ENCODE results near the gene TGFBR2.

TGFBR2 gene

DNA sequence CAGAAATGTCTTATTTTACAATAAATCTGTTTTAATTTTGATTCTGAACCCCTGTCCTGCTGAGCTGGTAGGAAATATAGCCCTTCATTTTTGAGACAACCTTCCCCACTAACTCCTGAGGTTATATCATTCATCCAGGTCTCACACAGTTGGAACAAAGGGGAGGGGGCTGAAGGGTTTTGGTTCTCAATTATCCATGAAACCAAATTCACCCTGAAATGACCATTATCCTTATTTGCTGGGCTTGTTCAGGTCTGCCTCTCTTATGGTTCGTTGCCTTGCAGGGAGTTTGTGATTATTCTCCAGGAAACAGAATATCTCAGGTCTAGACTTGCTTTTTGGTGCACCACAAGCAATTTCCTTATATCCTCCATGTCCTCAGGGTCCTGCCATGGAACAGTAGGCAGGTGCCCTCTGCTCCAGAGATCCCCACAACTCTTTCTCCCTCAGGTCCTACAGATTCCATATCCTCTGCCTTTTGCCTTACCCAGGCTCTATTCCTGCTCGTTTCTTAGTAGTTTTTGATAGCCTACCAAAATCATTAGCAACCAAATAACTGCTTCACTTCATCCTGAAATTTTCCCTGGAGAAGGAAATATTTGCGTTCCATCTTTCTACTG is 94.4 kb downstream of the TGFBR2 start:
- H3K4me3 ChIP-seq (ENCODE audit: low read length) = no peak overlapping the region
- WGBS = 95% methylated on average over 3 of the region's 3 CpGs
- H3K9me3 ChIP-seq (ENCODE audit: insufficient read depth, low read depth, low read length) = peaks cover 13% of the 10 kb centered on the region
- no peaks in the 10 kb centered on the region for H3K36me3 ChIP-seq (ENCODE audit: insufficient read depth, low read length)
- no peak overlapping the region for H3K9ac ChIP-seq (ENCODE audit: low read depth, low read length)
- H3K27ac ChIP-seq (ENCODE audit: low read depth, low read length) = no peak overlapping the region
- peaks cover 17% of the 10 kb centered on the region for H3K4me1 ChIP-seq (ENCODE audit: insufficient read depth, low read length)
- H3K27me3 ChIP-seq (ENCODE audit: insufficient read depth, low read length) = no peaks in the 10 kb centered on the region

DNA sequence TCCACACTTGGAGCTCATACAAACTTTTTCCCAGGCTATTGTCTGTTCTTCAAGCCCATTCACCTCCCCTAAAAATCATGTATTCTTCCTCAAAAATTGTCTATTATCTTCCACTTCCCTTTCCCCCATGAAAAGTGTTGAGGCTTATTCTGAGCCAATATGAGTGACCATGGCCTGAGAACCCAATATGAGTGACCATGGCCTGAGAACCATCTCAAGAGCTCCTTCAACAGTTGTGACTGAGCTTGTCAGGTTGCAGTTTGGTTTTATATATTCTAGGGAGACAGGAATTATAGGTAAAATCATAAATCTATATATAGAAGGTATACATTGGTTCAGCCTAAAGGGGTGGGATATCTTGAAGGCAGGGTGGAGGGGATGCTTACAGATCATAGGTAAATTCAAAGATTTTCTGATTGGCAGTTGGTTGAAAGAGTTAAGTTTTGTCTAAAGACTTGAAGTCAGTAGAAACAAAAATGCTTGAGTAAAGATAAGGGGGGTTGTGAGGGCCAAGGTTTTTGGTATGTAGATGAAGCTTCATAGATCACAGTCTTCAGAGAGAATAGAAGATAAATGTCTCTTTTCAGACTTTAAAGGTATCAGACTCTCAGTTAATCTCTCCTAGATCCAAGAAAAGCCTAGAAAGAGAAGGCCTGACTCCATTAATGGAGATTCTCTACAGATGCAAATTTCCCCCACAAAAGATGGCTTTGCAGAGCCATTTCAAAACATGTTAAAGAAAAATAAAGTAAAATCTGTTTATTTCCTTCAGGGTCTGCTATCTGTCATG is 95.8 kb downstream of the TGFBR2 start:
- Histone ChIP-seq H3K36me3 (ENCODE audit: insufficient read depth, low read length) (no peaks in the 10 kb centered on the region), H3K9me3 (ENCODE audit: insufficient read depth, low read depth, low read length) (peaks cover 19% of the 10 kb centered on the region), H3K4me3 (ENCODE audit: low read length) (no peak overlapping the region), H3K9ac (ENCODE audit: low read depth, low read length) (no peak overlapping the region), H3K27ac (ENCODE audit: low read depth, low read length) (no peak overlapping the region), H3K27me3 (ENCODE audit: insufficient read depth, low read length) (no peaks in the 10 kb centered on the region), H3K4me1 (ENCODE audit: insufficient read depth, low read length) (peaks cover 9% of the 10 kb centered on the region; the same call in 1 of the 2 replicates)

DNA sequence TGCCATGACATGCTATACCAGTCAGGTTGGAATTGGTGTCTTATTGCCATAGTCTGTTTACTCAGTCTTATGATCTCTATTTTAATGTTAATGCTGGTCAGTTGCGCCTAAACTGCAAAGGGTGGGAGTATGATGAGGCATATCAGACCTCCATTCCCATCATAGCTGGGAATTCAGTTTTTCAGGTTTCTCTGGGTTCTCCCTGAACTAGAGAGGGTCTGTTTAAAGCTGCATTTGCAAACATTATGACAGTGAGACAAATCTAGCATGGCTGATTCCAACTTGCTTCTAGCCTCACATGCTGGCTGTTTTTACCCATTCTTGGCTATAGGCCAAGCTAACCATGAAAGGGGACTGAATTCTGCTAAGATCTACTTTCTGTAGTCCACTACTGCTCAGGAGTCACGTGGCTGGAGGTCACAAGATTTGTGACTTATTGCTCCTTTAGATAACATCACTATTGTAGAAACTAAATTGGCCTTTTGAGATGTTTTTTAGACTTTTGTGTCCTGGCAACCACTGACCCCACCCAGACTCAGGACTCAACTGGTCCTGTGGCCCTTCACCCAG is 96.5 kb downstream of the TGFBR2 start:
- peaks cover 19% of the 10 kb centered on the region for H3K9me3 ChIP-seq (ENCODE audit: insufficient read depth, low read depth, low read length)
- no peak overlapping the region for H3K9ac ChIP-seq (ENCODE audit: low read depth, low read length)
- no peaks in the 10 kb centered on the region for H3K36me3 ChIP-seq (ENCODE audit: insufficient read depth, low read length)
- H3K4me3 ChIP-seq (ENCODE audit: low read length) = no peak overlapping the region
- H3K27me3 ChIP-seq (ENCODE audit: insufficient read depth, low read length) = no peaks in the 10 kb centered on the region
- H3K27ac ChIP-seq (ENCODE audit: low read depth, low read length) = no peak overlapping the region
- H3K4me1 ChIP-seq (ENCODE audit: insufficient read depth, low read length) = peaks cover 9% of the 10 kb centered on the region; the same call in 1 of the 2 replicates
- 93% methylated on average over 2 of the region's 2 CpGs for WGBS

DNA sequence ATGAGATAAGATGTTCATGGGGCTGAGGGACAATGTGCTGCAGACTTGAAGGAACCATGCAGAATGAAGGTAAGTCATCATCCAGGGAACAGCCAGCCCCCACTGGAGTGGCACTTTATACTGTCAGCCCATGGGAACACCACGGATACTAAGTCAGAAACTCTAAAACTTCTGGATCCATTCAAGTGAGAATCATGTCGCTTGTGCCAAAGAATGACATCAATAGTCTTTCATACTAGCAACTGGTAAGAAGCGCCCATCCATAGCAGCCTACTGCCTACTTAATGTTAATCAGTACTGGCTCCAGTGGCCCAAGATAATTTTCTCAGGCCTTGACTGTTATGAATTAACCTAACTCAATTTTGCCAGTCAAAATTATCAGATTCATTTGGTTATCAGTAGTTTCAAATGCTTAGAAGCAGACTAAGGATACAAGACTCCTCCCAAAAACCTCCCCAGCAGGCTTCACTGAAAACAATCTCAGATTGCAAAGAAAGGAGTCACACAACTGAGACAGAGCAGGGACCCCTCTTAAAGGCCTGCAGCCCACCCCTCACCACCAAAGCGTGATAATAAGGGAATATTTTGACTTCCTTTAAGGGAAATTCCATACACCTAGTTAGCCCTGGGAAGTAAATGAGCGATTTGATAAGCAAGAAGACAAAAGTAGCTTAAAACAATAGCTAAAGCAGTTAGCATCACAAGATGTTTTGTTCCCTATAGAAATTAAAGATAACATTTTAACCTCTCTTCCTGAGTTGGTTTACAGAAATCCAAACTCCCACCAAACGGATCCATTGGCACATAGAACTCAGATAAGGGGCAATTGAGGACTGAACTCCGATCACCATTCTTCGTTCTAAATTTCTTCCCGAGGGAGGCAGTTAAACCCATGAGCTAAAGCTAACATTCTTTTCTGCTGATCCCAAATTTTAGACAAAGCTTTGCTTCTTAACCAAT is 98.8 kb downstream of the TGFBR2 start:
- H3K4me1 ChIP-seq (ENCODE audit: insufficient read depth, low read length) = peaks cover 9% of the 10 kb centered on the region; the same call in 1 of the 2 replicates
- no peak overlapping the region; the same call in 1 of the 2 replicates for H3K27ac ChIP-seq (ENCODE audit: low read depth, low read length)
- H3K36me3 ChIP-seq (ENCODE audit: insufficient read depth, low read length) = no peaks in the 10 kb centered on the region
- WGBS = 92% methylated on average over 8 of the region's 9 CpGs
- H3K9me3 ChIP-seq (ENCODE audit: insufficient read depth, low read depth, low read length) = peaks cover 19% of the 10 kb centered on the region
- no peak overlapping the region for H3K9ac ChIP-seq (ENCODE audit: low read depth, low read length)
- no peaks in the 10 kb centered on the region for H3K27me3 ChIP-seq (ENCODE audit: insufficient read depth, low read length)
- H3K4me3 ChIP-seq (ENCODE audit: low read length) = no peak overlapping the region

DNA sequence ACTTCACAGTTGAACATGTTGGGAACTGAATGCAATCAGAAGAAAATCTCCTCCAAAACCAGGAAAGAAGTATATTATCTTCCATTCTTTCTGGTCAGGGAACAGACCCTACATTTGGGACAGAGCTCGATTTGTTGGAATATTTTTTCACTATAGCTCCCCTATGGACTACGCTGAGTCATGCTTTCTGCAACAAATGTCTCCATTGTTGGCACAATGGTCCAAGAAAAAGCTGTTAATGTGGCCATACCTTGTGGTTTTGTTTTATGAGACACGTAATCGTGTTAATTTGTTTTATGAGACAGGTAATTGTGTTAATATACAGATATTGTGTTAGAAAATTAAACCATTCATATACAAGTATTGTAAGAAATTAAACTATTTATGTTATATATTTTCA is 101.4 kb downstream of the TGFBR2 start:
- WGBS = 92% methylated on average over 4 of the region's 4 CpGs
- peaks cover 15% of the 10 kb centered on the region for H3K9me3 ChIP-seq (ENCODE audit: insufficient read depth, low read depth, low read length)
- peaks cover 9% of the 10 kb centered on the region; the same call in 1 of the 2 replicates for H3K4me1 ChIP-seq (ENCODE audit: insufficient read depth, low read length)
- H3K27ac ChIP-seq (ENCODE audit: low read depth, low read length) = no peak overlapping the region
- H3K27me3 ChIP-seq (ENCODE audit: insufficient read depth, low read length) = no peaks in the 10 kb centered on the region
- H3K4me3 ChIP-seq (ENCODE audit: low read length) = no peak overlapping the region
- no peaks in the 10 kb centered on the region for H3K36me3 ChIP-seq (ENCODE audit: insufficient read depth, low read length)
- no peak overlapping the region for H3K9ac ChIP-seq (ENCODE audit: low read depth, low read length)

DNA sequence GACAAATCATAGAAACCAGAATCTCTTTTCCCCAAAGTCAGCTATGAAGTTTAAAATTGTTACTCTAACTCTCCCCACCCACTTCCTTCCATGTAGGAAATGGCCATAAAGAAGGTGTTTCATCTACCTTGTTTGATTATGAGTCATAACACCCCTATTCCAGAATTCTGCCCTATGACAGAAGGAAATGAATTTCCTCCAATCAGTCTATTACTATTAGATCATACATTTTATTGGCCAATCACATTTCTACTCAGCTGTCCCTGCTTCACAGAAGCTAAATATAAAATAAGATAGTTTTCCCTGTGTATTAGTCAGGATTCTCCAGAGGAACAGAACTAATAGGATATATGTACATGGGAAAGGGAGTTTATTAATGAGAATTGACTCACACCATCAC is 102.1 kb downstream of the TGFBR2 start:
- H3K9me3 ChIP-seq (ENCODE audit: insufficient read depth, low read depth, low read length) = peaks cover 8% of the 10 kb centered on the region
- H3K9ac ChIP-seq (ENCODE audit: low read depth, low read length) = no peak overlapping the region
- no peak overlapping the region for H3K27ac ChIP-seq (ENCODE audit: low read depth, low read length)
- no peak overlapping the region for H3K4me3 ChIP-seq (ENCODE audit: low read length)
- peaks cover 9% of the 10 kb centered on the region; the same call in 1 of the 2 replicates for H3K4me1 ChIP-seq (ENCODE audit: insufficient read depth, low read length)
- H3K36me3 ChIP-seq (ENCODE audit: insufficient read depth, low read length) = no peaks in the 10 kb centered on the region
- no peaks in the 10 kb centered on the region for H3K27me3 ChIP-seq (ENCODE audit: insufficient read depth, low read length)

DNA sequence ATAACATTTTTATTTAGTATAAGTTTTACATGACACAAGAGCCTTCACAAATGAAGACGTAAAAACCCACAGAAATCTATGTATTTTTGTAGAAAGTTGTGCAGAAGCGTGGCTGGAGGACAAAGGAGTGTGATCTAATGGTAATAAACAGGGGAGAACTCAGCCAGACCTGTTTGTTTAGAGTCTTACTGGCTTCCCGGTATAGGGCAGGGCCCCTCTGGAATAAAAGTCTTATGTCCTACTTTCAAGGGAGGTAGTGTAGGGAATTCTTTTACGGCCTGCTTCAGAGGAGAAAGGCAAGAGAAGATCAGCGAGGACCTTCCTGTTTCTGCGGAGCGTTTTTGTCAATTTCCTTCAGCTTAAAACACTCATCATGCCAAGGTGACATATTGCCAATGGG is 103.6 kb downstream of the TGFBR2 start:
- Histone ChIP-seq H3K27me3 (ENCODE audit: insufficient read depth, low read length) (no peaks in the 10 kb centered on the region), H3K9me3 (ENCODE audit: insufficient read depth, low read depth, low read length) (peaks cover 6% of the 10 kb centered on the region; the same call in 1 of the 2 replicates), H3K36me3 (ENCODE audit: insufficient read depth, low read length) (no peaks in the 10 kb centered on the region), H3K4me3 (ENCODE audit: low read length) (no peak overlapping the region), H3K9ac (ENCODE audit: low read depth, low read length) (no peak overlapping the region), H3K27ac (ENCODE audit: low read depth, low read length) (no peak overlapping the region), H3K4me1 (ENCODE audit: insufficient read depth, low read length) (peaks cover 2% of the 10 kb centered on the region; the same call in 1 of the 2 replicates)
- WGBS = 97% methylated on average over 7 of the region's 7 CpGs

DNA sequence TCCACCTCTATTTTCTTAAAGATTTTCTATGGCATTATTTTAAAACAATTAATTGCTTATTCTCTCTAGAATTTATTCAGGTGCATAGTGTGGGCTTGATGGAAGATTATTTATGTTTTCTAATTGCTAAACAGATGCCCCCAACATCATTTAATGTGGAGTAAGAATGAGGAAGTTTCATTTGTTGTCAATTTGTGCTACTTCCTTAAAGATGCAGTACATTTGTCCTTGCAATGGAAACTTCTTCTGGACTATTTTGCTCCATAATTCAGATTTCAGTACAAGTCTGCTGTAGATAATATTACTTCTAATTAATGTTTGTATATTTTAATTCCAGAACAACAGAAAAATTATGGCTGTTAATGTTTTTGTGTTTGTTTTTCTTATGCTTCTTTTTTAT is 104.8 kb downstream of the TGFBR2 start:
- H3K27ac ChIP-seq (ENCODE audit: low read depth, low read length) = no peak overlapping the region
- H3K27me3 ChIP-seq (ENCODE audit: insufficient read depth, low read length) = no peaks in the 10 kb centered on the region
- H3K4me1 ChIP-seq (ENCODE audit: insufficient read depth, low read length) = no peaks in the 10 kb centered on the region
- no peak overlapping the region for H3K9ac ChIP-seq (ENCODE audit: low read depth, low read length)
- no peak overlapping the region for H3K4me3 ChIP-seq (ENCODE audit: low read length)
- H3K9me3 ChIP-seq (ENCODE audit: insufficient read depth, low read depth, low read length) = peaks cover 6% of the 10 kb centered on the region; the same call in 1 of the 2 replicates
- no peaks in the 10 kb centered on the region for H3K36me3 ChIP-seq (ENCODE audit: insufficient read depth, low read length)

DNA sequence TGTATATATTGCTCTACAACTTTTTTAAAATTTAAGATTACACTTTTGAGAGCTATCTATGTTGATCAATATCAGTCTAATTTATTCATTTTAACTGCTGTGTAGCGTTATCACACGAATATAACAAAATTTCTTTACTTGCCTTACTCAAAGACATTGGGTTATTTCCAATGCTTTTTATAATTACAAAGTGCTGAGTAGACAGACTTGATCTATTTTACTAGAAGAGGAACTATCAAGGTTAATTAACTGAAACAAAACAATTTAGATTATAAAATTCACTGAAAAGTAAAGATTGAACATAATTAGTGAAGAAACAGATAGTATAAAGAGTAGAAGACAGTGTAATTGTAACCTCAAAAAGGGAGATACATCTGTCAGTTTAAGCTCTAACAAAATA is 105.5 kb downstream of the TGFBR2 start:
- H3K27me3 ChIP-seq (ENCODE audit: insufficient read depth, low read length) = no peaks in the 10 kb centered on the region
- H3K9me3 ChIP-seq (ENCODE audit: insufficient read depth, low read depth, low read length) = peaks cover 3% of the 10 kb centered on the region; the same call in 1 of the 2 replicates
- H3K4me1 ChIP-seq (ENCODE audit: insufficient read depth, low read length) = no peaks in the 10 kb centered on the region
- H3K27ac ChIP-seq (ENCODE audit: low read depth, low read length) = no peak overlapping the region
- H3K9ac ChIP-seq (ENCODE audit: low read depth, low read length) = no peak overlapping the region
- no peaks in the 10 kb centered on the region for H3K36me3 ChIP-seq (ENCODE audit: insufficient read depth, low read length)
- H3K4me3 ChIP-seq (ENCODE audit: low read length) = no peak overlapping the region
- WGBS = no CpG with 5 or more reads among the region's 2 CpGs

DNA sequence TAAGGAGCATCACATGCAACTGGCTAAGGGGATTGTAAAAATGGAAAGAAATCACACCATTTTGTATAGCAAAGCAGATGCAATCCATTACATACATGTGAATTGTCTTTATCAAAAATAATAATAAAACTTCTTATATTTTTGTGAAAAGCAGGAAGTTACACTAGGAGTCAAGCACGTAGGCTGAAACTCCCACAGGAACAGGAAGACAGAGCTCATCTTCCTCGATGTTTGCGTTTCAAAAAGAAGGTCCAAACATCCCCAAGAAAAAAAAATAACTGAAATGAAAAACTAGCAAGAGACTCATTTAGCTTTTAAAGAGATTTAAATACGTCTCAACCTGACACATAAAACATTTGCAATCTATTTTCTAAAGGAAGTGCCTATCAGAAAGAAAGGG is 106.6 kb downstream of the TGFBR2 start:
- H3K9ac ChIP-seq (ENCODE audit: low read depth, low read length) = no peak overlapping the region
- H3K4me1 ChIP-seq (ENCODE audit: insufficient read depth, low read length) = no peaks in the 10 kb centered on the region
- 89% methylated on average over 3 of the region's 4 CpGs for WGBS
- no peaks in the 10 kb centered on the region for H3K9me3 ChIP-seq (ENCODE audit: insufficient read depth, low read depth, low read length)
- no peak overlapping the region for H3K27ac ChIP-seq (ENCODE audit: low read depth, low read length)
- H3K27me3 ChIP-seq (ENCODE audit: insufficient read depth, low read length) = no peaks in the 10 kb centered on the region
- H3K36me3 ChIP-seq (ENCODE audit: insufficient read depth, low read length) = no peaks in the 10 kb centered on the region
- H3K4me3 ChIP-seq (ENCODE audit: low read length) = no peak overlapping the region
